ENCODE data around the gene TECPR2. TPM values are rescaled to one million over a fixed set of nuclear protein-coding genes. Genes with fewer than 3 reads are reported as not detected.
A peak's percentile ranks its signal among the peaks of the same experiment; 100 is the strongest.

The TECPR2 gene
- total and polyA plus RNA-seq, 2 of the 13 experiments (the other 11 are each of a cell fraction or from before 2014, with no cell fraction given): 3.5 to 5.7 TPM

GRCh38 chr14:102316743-102317563, 45.8 kb upstream of the TECPR2 start (continued):
- no peak for TF ChIP-seq ARID3A (IDR thresholded peaks at IDR 0.05; ENCODE audit: low read depth, low read length)
- peak; percentile 75 for TF ChIP-seq ZEB1 (IDR thresholded peaks at IDR 0.05; ENCODE audit: insufficient replicate concordance, low read depth)
- TF ChIP-seq RBAK (CRISPR knock-in tag; IDR thresholded peaks at IDR 0.05): no peak
- no peak for TF ChIP-seq DMAP1 (CRISPR knock-in tag; IDR thresholded peaks at IDR 0.05)
- TF ChIP-seq JUND (CRISPR knock-in tag; IDR thresholded peaks at IDR 0.05): no peak
- TF ChIP-seq ZNF274 (CRISPR knock-in tag; IDR thresholded peaks at IDR 0.05): 0 out of 2 replicates have a peak, but pooled peaks have one; percentile 23
- TF ChIP-seq, protein P1, sequence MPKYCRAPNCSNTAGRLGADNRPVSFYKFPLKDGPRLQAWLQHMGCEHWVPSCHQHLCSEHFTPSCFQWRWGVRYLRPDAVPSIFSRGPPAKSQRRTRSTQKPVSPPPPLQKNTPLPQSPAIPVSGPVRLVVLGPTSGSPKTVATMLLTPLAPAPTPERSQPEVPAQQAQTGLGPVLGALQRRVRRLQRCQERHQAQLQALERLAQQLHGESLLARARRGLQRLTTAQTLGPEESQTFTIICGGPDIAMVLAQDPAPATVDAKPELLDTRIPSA (CRISPR knock-in tag; IDR thresholded peaks at IDR 0.05; ENCODE audit: borderline replicate concordance): peak; percentile 97; the same call in 1 of the 2 replicates
- TF ChIP-seq SAP130 (CRISPR knock-in tag; IDR thresholded peaks at IDR 0.05; ENCODE audit: low read depth): peak; percentile 72
- 0 out of 2 replicates have a peak, but pooled peaks have one; percentile 65 for TF ChIP-seq ZKSCAN5 (CRISPR knock-in tag; IDR thresholded peaks at IDR 0.05)
- peak; percentile 69 for TF ChIP-seq SP2 (CRISPR knock-in tag; IDR thresholded peaks at IDR 0.05)
- TF ChIP-seq NKX3-1 (CRISPR knock-in tag; IDR thresholded peaks at IDR 0.05): peak; percentile 49; the same call in 1 of the 2 replicates
- no peak for TF ChIP-seq DMTF1 (CRISPR knock-in tag; IDR thresholded peaks at IDR 0.05)
- TF ChIP-seq, protein P2, sequence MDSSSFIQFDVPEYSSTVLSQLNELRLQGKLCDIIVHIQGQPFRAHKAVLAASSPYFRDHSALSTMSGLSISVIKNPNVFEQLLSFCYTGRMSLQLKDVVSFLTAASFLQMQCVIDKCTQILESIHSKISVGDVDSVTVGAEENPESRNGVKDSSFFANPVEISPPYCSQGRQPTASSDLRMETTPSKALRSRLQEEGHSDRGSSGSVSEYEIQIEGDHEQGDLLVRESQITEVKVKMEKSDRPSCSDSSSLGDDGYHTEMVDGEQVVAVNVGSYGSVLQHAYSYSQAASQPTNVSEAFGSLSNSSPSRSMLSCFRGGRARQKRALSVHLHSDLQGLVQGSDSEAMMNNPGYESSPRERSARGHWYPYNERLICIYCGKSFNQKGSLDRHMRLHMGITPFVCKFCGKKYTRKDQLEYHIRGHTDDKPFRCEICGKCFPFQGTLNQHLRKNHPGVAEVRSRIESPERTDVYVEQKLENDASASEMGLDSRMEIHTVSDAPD (CRISPR knock-in tag; IDR thresholded peaks at IDR 0.05): peak; percentile 88
- TF ChIP-seq, protein P3, sequence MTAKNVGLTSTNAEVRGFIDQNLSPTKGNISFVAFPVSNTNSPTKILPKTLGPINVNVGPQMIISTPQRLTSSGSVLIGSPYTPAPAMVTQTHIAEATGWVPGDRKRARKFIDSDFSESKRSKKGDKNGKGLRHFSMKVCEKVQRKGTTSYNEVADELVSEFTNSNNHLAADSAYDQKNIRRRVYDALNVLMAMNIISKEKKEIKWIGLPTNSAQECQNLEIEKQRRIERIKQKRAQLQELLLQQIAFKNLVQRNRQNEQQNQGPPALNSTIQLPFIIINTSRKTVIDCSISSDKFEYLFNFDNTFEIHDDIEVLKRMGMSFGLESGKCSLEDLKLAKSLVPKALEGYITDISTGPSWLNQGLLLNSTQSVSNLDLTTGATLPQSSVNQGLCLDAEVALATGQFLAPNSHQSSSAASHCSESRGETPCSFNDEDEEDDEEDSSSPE (CRISPR knock-in tag; IDR thresholded peaks at IDR 0.05): peak; percentile 23; the same call in 1 of the 2 replicates
- TF ChIP-seq, protein P4, sequence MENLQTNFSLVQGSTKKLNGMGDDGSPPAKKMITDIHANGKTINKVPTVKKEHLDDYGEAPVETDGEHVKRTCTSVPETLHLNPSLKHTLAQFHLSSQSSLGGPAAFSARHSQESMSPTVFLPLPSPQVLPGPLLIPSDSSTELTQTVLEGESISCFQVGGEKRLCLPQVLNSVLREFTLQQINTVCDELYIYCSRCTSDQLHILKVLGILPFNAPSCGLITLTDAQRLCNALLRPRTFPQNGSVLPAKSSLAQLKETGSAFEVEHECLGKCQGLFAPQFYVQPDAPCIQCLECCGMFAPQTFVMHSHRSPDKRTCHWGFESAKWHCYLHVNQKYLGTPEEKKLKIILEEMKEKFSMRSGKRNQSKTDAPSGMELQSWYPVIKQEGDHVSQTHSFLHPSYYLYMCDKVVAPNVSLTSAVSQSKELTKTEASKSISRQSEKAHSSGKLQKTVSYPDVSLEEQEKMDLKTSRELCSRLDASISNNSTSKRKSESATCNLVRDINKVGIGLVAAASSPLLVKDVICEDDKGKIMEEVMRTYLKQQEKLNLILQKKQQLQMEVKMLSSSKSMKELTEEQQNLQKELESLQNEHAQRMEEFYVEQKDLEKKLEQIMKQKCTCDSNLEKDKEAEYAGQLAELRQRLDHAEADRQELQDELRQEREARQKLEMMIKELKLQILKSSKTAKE (CRISPR knock-in tag; IDR thresholded peaks at IDR 0.05; ENCODE audit: borderline replicate concordance): no peak; the same call in 1 of the 2 replicates
- no peak for TF ChIP-seq ARNTL (CRISPR knock-in tag; IDR thresholded peaks at IDR 0.05)
- TF ChIP-seq, protein P5, sequence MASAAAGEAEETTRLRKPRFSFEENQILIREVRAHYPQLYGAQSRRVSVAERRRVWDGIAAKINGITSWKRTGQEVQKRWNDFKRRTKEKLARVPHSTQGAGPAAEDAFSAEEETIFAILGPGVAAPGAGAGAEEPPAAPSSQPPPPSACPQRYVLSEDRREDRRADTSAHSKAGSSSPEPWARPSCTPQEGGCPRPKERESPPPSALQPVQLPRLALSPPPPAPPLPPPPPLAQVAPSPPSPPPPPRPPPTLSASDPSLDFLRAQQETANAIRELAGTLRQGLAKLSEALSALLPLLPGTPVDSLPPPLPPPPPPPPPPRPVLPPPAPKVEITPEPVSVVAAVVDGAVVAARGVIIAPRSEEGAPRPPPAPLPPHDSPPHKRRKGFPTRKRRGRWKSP (CRISPR knock-in tag; IDR thresholded peaks at IDR 0.05): peak; percentile 26; the same call in 1 of the 2 replicates
